ELR (cell line): Measurements from ENCODE around the gene SPATA31A7.
A peak's percentile ranks its signal among the peaks of the same experiment; 100 is the strongest.
"Not testable (repeated sequence)": the region's sequence is repeated elsewhere in the genome, so short reads cannot be mapped to it uniquely, and the experiment has no call there.

ENCODE experiments used
- DNase-seq: peaks from one replicate; pipeline ENCODE4 v3.0.0-alpha.2; 2015; ENCODE audit warnings: low read depth

SPATA31A7 gene

DNA sequence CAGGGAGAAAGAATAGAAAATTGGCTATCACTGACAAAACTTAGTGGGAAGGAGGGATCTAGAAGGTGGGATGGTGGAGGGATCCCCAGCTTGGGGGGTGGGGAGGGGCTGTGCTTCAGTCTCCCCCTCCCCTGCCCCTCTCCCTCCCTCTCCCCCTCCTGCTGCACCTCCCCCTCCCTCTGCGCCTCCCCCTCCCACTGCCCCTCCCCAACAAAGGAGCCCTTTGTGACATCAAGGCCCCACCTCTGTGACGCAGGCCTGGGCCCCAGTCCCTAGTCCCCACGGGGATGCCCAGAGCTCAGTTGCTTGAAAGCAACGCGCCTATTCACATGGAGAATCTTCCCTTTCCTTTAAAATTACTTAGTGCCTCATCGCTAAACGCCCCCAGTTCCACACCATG lies at the start of gene SPATA31A7:
Gene SPATA31A7, plus strand, starts transcription at position 301 of the 400 bp plus-strand sequence. Its CDS starts 29 bp downstream, at position 330.
- DNase-seq: not testable (repeated sequence)

DNA sequence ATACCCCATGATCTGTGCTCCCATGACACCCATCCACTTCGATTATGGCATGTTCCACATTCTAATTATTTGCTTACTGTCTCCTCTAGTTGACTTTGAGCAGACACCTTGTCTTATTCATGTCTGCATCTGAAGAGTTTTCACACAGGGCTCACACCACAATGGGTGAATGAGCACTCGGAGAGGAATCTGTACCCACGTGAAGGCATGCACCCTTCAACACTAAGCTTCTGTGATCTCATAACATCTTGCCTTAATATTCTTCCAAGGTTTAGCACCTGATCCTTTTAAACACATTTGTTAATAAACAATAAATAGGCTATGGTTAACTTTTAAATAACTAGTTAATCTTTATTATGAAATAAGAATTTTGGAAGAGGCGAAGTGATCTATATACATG lies 36.6 kb downstream of the SPATA31A7 start:
- DNase-seq: peak; percentile 35
